ENCODE results near the gene RPS6KA3.
A peak's percentile ranks its signal among the peaks of the same experiment; 100 is the strongest.

The RPS6KA3 gene

DNA sequence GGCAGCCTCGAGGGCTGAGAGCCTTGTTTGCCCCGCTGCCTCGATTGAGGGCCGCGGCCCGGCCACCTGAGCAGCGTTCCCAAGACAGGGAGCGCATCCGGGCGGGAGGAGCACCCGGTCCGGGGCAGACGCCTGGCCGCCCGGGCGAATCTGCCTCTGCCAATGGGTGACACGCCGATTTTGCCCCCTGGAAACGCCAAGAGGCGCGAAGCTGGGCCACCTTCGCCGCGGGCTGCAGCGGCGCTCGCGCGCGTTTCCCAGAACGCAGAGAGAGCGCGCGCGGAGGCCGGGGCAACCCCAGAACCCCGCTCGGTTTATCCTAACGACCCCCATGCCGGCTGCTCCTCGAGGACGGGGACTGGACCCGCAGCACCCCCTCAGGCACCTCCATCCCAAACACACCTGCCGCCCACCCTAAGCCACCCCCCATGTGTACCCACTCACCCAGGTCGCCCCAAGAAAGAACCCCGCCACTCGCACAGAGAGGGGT, 150.6 kb downstream of the RPS6KA3 start:
- Histone ChIP-seq H3K36me3 (replicated peaks in 1 of 2; ENCODE audit: control insufficient read depth in 2 of 2, insufficient read depth in 2 of 2, low read length in 2 of 2) (no peaks in the 10 kb centered on the region), H3K79me1 (ENCODE audit: low read depth, low read length) (no peaks in the 10 kb centered on the region), H2BK120ac (ENCODE audit: low read depth, low read length) (no peak overlapping the region), H2BK12ac (ENCODE audit: low read length) (no peak overlapping the region), H3K27ac (replicated peaks; ENCODE audit: low read length) (no peak overlapping the region), H3K27me3 (ENCODE audit: control insufficient read depth in 3 of 3, insufficient read depth in 3 of 3, low read depth in 1 of 3, low read length in 3 of 3) (peaks cover 0 to 20% (median 13%) of the 10 kb centered on the region in 3 experiments), H3K23ac (ENCODE audit: low read depth, low read length, poor library complexity) (no peak overlapping the region), H3K18ac (ENCODE audit: low read length) (peak overlapping the region; percentile 35), H4K8ac (ENCODE audit: low read depth, low read length) (peak overlapping the region; percentile 17), H4K91ac (ENCODE audit: low read depth, low read length, poor library complexity) (no peak overlapping the region), H3K4me1 (ENCODE audit: control insufficient read depth in 2 of 2, insufficient read depth in 1 of 2, low read depth in 1 of 2, low read length in 2 of 2) (peaks cover 3 to 4% of the 10 kb centered on the region in 2 donors), H2AFZ (ENCODE audit: low read length) (peak overlapping the region; percentile 84), H3K4me2 (ENCODE audit: insufficient read depth, low read length, poor library complexity, severe bottlenecking) (peak overlapping the region; percentile 77), H3K9me3 (replicated peaks in 1 of 2; ENCODE audit: control insufficient read depth in 2 of 2, insufficient read depth in 1 of 2, low read depth in 1 of 2, low read length in 2 of 2) (peaks cover 0 to 9% of the 10 kb centered on the region in 2 donors), H3K4me3 (ENCODE audit: low read length in 2 of 2) (peak overlapping the region; percentile 9 to 76), H2BK15ac (ENCODE audit: low read length) (no peak overlapping the region), H2AK5ac (ENCODE audit: low read depth, low read length) (no peak overlapping the region), H3K9ac (ENCODE audit: low read depth, low read length, poor library complexity) (no peak overlapping the region), H2BK5ac (ENCODE audit: low read length) (no peak overlapping the region), H3K14ac (ENCODE audit: low read length) (no peak overlapping the region), H3K4ac (ENCODE audit: low read length) (no peak overlapping the region)
- no peak for DNase-seq (ENCODE audit: low spot score)
- WGBS, 2 donors (ENCODE audit: extremely low coverage in 2 of 2, insufficient read length in 2 of 2, insufficient replicate concordance in 1 of 2), result no CpG with 5 or more reads among the region's 47 CpGs

DNA sequence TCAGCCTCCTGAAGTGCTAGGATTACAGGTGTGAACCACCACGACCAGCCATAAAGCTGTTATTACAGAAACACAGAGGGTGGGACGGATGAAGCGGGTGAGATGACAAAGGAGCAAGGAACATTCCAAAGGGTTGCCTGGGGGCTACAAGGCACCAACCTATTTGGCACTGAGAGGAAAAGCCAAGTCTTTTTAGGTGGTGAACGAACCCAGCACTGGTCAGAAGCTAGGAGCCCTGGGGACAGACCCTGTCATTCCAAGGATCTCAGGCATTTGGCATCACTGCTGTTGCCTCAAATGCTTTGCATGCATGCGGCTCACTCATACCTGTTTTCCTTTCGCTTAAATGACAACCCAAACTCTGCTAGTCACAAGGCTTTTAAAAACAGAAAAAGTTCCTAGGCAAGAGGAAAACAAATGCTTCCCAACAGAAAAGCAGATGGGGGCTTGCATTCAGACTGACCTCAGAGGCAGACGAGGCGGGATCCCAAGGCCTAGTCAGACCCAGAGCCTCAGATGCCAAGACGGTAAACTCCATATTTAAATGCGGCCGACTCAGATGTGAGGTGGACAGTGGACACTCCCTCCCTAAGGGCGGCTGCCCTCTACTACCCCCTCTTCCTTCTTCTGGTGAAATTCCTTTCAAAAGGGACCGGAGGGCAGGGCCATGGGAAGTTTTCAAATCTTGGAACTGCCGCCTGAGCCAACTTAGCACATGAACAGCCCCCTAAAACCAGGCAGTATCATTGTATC, 154.5 kb downstream of the RPS6KA3 start:
- no peaks in the 10 kb centered on the region for H3K36me3 ChIP-seq (replicated peaks in 1 of 2; ENCODE audit: control insufficient read depth in 2 of 2, insufficient read depth in 2 of 2, low read length in 2 of 2)
- no peak overlapping the region for H2BK12ac ChIP-seq (ENCODE audit: low read length)
- no peak overlapping the region for H2BK5ac ChIP-seq (ENCODE audit: low read length)
- no peak overlapping the region for H3K4ac ChIP-seq (ENCODE audit: low read length)
- H2AK5ac ChIP-seq (ENCODE audit: low read depth, low read length), result no peak overlapping the region
- H3K4me2 ChIP-seq (ENCODE audit: insufficient read depth, low read length, poor library complexity, severe bottlenecking), result no peak overlapping the region
- no peak overlapping the region for H3K4me3 ChIP-seq (ENCODE audit: low read length in 2 of 2)
- no peak overlapping the region for H4K8ac ChIP-seq (ENCODE audit: low read depth, low read length)
- no peak overlapping the region for H4K91ac ChIP-seq (ENCODE audit: low read depth, low read length, poor library complexity)
- no peak overlapping the region for H3K18ac ChIP-seq (ENCODE audit: low read length)
- peaks cover 0 to 5% of the 10 kb centered on the region in 2 donors for H3K9me3 ChIP-seq (replicated peaks in 1 of 2; ENCODE audit: control insufficient read depth in 2 of 2, insufficient read depth in 1 of 2, low read depth in 1 of 2, low read length in 2 of 2)
- H3K9ac ChIP-seq (ENCODE audit: low read depth, low read length, poor library complexity), result no peak overlapping the region
- H3K14ac ChIP-seq (ENCODE audit: low read length), result no peak overlapping the region
- peaks cover 3 to 4% of the 10 kb centered on the region in 2 donors for H3K4me1 ChIP-seq (ENCODE audit: control insufficient read depth in 2 of 2, insufficient read depth in 1 of 2, low read depth in 1 of 2, low read length in 2 of 2)
- peaks cover 0 to 22% (median 12%) of the 10 kb centered on the region in 3 experiments for H3K27me3 ChIP-seq (ENCODE audit: control insufficient read depth in 3 of 3, insufficient read depth in 3 of 3, low read depth in 1 of 3, low read length in 3 of 3)
- no peak overlapping the region for H2AFZ ChIP-seq (ENCODE audit: low read length)
- H2BK120ac ChIP-seq (ENCODE audit: low read depth, low read length), result no peak overlapping the region
- H3K79me1 ChIP-seq (ENCODE audit: low read depth, low read length), result no peaks in the 10 kb centered on the region
- H3K27ac ChIP-seq (replicated peaks; ENCODE audit: low read length), result no peak overlapping the region
- no peak overlapping the region for H2BK15ac ChIP-seq (ENCODE audit: low read length)
- WGBS, 2 donors (ENCODE audit: extremely low coverage in 2 of 2, insufficient read length in 2 of 2, insufficient replicate concordance in 1 of 2), result no CpG with 5 or more reads among the region's 14 CpGs
- no peak for DNase-seq (ENCODE audit: low spot score)
- H3K23ac ChIP-seq (ENCODE audit: low read depth, low read length, poor library complexity), result no peak overlapping the region

DNA sequence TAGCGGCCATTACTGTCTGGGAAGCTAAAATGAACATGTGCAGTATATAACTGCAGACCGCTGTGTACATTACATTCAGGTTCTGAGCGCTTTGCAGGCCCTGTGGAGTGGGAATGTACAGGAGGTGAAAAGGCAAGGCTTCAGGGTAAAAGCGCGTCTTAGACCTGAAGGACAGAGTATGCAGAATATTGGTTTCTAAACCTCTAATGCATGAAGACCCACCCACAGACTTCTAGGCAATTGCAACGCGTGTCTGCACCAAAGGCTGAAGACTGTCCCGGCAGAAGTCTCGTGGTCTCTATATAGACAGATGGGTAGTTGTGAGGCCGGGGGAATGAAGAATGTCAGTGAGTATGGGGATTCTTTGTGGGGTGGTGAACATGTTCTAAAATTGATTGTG, 155.4 kb downstream of the RPS6KA3 start:
- Histone ChIP-seq H3K9ac (ENCODE audit: low read depth, low read length, poor library complexity) (no peak overlapping the region), H3K4ac (ENCODE audit: low read length) (no peak overlapping the region), H3K14ac (ENCODE audit: low read length) (no peak overlapping the region), H3K4me1 (ENCODE audit: control insufficient read depth in 2 of 2, insufficient read depth in 1 of 2, low read depth in 1 of 2, low read length in 2 of 2) (peaks cover 0 to 4% of the 10 kb centered on the region in 2 donors), H3K23ac (ENCODE audit: low read depth, low read length, poor library complexity) (no peak overlapping the region), H3K27me3 (ENCODE audit: control insufficient read depth in 3 of 3, insufficient read depth in 3 of 3, low read depth in 1 of 3, low read length in 3 of 3) (peaks cover 0 to 18% (median 4%) of the 10 kb centered on the region in 3 experiments), H3K27ac (replicated peaks; ENCODE audit: low read length) (no peak overlapping the region), H3K9me3 (replicated peaks in 1 of 2; ENCODE audit: control insufficient read depth in 2 of 2, insufficient read depth in 1 of 2, low read depth in 1 of 2, low read length in 2 of 2) (no peaks in the 10 kb centered on the region), H2AFZ (ENCODE audit: low read length) (no peak overlapping the region), H2BK12ac (ENCODE audit: low read length) (no peak overlapping the region), H3K36me3 (replicated peaks in 1 of 2; ENCODE audit: control insufficient read depth in 2 of 2, insufficient read depth in 2 of 2, low read length in 2 of 2) (no peaks in the 10 kb centered on the region), H4K91ac (ENCODE audit: low read depth, low read length, poor library complexity) (no peak overlapping the region), H4K8ac (ENCODE audit: low read depth, low read length) (no peak overlapping the region), H2BK5ac (ENCODE audit: low read length) (no peak overlapping the region), H3K18ac (ENCODE audit: low read length) (no peak overlapping the region), H3K4me2 (ENCODE audit: insufficient read depth, low read length, poor library complexity, severe bottlenecking) (no peak overlapping the region), H2BK15ac (ENCODE audit: low read length) (no peak overlapping the region), H3K4me3 (ENCODE audit: low read length in 2 of 2) (no peak overlapping the region), H2AK5ac (ENCODE audit: low read depth, low read length) (no peak overlapping the region), H2BK120ac (ENCODE audit: low read depth, low read length) (no peak overlapping the region), H3K79me1 (ENCODE audit: low read depth, low read length) (no peaks in the 10 kb centered on the region)
- no peak for DNase-seq (ENCODE audit: low spot score)
- WGBS, 2 donors (ENCODE audit: extremely low coverage in 2 of 2, insufficient read length in 2 of 2, insufficient replicate concordance in 1 of 2), result no CpG with 5 or more reads among the region's 10 CpGs

DNA sequence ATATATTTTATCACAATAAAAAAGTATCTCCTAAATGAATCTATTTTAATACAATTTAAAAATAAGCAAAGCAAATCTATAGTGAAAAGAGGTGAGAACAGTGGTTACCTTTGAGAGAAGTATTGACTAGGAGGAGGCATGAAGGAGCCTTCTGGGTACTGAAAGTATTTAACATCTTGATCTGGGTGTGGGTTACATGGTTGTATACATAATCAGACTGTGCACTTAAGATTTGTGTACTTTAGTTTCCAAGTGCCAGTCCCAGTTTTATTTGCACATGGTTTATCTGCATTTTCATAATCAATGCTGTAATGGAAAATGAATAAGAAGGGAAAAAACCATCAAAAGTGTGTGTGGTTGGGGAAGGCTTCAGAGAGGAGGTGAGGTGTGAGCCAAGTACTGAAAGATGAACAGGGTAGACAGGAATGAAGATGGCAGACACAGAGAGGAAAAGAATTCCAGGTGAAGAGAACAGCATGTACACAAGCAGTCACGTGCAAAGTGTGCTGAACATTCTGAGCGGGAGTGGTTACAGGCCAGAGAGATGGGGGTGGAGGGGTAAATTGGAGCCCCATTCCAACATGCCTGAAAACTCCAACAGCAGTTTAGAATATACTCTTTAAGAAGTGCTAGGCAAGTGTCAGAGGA, 164.7 kb downstream of the RPS6KA3 start:
- Histone ChIP-seq H3K27ac (replicated peaks; ENCODE audit: low read length) (no peak overlapping the region), H3K14ac (ENCODE audit: low read length) (no peak overlapping the region), H2AFZ (ENCODE audit: low read length) (no peak overlapping the region), H2BK120ac (ENCODE audit: low read depth, low read length) (no peak overlapping the region), H3K27me3 (ENCODE audit: control insufficient read depth in 3 of 3, insufficient read depth in 3 of 3, low read depth in 1 of 3, low read length in 3 of 3) (peaks cover 0 to 6% (median 0%) of the 10 kb centered on the region in 3 experiments), H3K18ac (ENCODE audit: low read length) (no peak overlapping the region), H3K23ac (ENCODE audit: low read depth, low read length, poor library complexity) (no peak overlapping the region), H4K91ac (ENCODE audit: low read depth, low read length, poor library complexity) (no peak overlapping the region), H3K4ac (ENCODE audit: low read length) (no peak overlapping the region), H3K9ac (ENCODE audit: low read depth, low read length, poor library complexity) (no peak overlapping the region), H2BK5ac (ENCODE audit: low read length) (no peak overlapping the region), H3K79me1 (ENCODE audit: low read depth, low read length) (no peaks in the 10 kb centered on the region), H3K4me1 (ENCODE audit: control insufficient read depth in 2 of 2, insufficient read depth in 1 of 2, low read depth in 1 of 2, low read length in 2 of 2) (no peaks in the 10 kb centered on the region), H4K8ac (ENCODE audit: low read depth, low read length) (no peak overlapping the region), H2AK5ac (ENCODE audit: low read depth, low read length) (no peak overlapping the region), H3K36me3 (replicated peaks in 1 of 2; ENCODE audit: control insufficient read depth in 2 of 2, insufficient read depth in 2 of 2, low read length in 2 of 2) (no peaks in the 10 kb centered on the region), H3K4me3 (ENCODE audit: low read length in 2 of 2) (no peak overlapping the region), H3K9me3 (replicated peaks in 1 of 2; ENCODE audit: control insufficient read depth in 2 of 2, insufficient read depth in 1 of 2, low read depth in 1 of 2, low read length in 2 of 2) (no peaks in the 10 kb centered on the region), H2BK15ac (ENCODE audit: low read length) (no peak overlapping the region), H3K4me2 (ENCODE audit: insufficient read depth, low read length, poor library complexity, severe bottlenecking) (no peak overlapping the region), H2BK12ac (ENCODE audit: low read length) (no peak overlapping the region)
- no CpG with 5 or more reads among the region's 2 CpGs for WGBS, 2 donors (ENCODE audit: extremely low coverage in 2 of 2, insufficient read length in 2 of 2, insufficient replicate concordance in 1 of 2)
- DNase-seq (ENCODE audit: low spot score), result no peak
